DND-41 (cell line): ENCODE measurements around the gene NINL.

Experiments used
- ATAC-seq: fragments of 200-7000 bp; cut with Tn5 transposase; 3 replicates; pipeline ENCODE4 v1.9.1; 2021; ENCODE audit warnings: low read depth; ENCODE audit not compliant: insufficient read depth
- DNase-seq: peaks from one replicate; pipeline ENCODE4 v3.0.0-alpha.2; 2020
- H2AFZ ChIP-seq: 2 replicates; pipeline ENCODE4 v1.6.0; 2012; ENCODE audit warnings: low read depth, low read length
- H3K27ac ChIP-seq: 2 replicates; pipeline ENCODE4 v1.5.1; 2012; ENCODE audit warnings: low read length, inconsistent platforms
- H3K27me3 ChIP-seq: fragments of 200-600 bp; sonication (generic); 2 replicates; pipeline ENCODE4 v1.6.0; 2012; ENCODE audit warnings: low read length, mild to moderate bottlenecking, inconsistent platforms; ENCODE audit not compliant: insufficient read depth, poor library complexity
- H3K36me3 ChIP-seq: 2 replicates; pipeline ENCODE4 v1.5.1; 2012; ENCODE audit warnings: low read length, inconsistent platforms; ENCODE audit not compliant: insufficient read depth
- H3K4me1 ChIP-seq: 2 replicates; pipeline ENCODE4 v1.5.1; 2012; ENCODE audit warnings: mild to moderate bottlenecking, low read length; ENCODE audit not compliant: insufficient read depth
- H3K4me2 ChIP-seq: 2 replicates; pipeline ENCODE4 v1.6.0; 2012; ENCODE audit warnings: mild to moderate bottlenecking, moderate library complexity, low read length, inconsistent platforms; ENCODE audit not compliant: insufficient read depth
- H3K4me3 ChIP-seq, 2 experiments: fragments of 200-600 bp in 1 of 2; shearing (Covaris generic) in 1 of 2; 2 replicates each; pipeline ENCODE4 v1.5.1; 2012 to 2016; ENCODE audit warnings: inconsistent platforms in 2 of 2, low read length in 2 of 2, mild to moderate bottlenecking in 2 of 2, low read depth in 1 of 2, moderate library complexity in 1 of 2
- H3K79me2 ChIP-seq: 2 replicates; pipeline ENCODE4 v1.6.0; 2012; ENCODE audit warnings: low read length, inconsistent platforms; ENCODE audit not compliant: insufficient read depth
- H3K9ac ChIP-seq: 2 replicates; pipeline ENCODE4 v1.6.0; 2012; ENCODE audit warnings: low read depth, mild to moderate bottlenecking, inconsistent platforms, low read length, moderate library complexity
- H3K9me3 ChIP-seq: 2 replicates; pipeline ENCODE4 v1.5.1; 2012; ENCODE audit warnings: low read length, moderate library complexity, mild to moderate bottlenecking, inconsistent platforms; ENCODE audit not compliant: insufficient read depth, severe bottlenecking
- H4K20me1 ChIP-seq: 2 replicates; pipeline ENCODE4 v1.6.0; 2012; ENCODE audit warnings: low read length; ENCODE audit not compliant: insufficient read depth
- EZH2 ChIP-seq: IDR thresholded peaks from 3 replicates; pipeline ENCODE4 v1.6.1; 2012; ENCODE audit warnings: borderline replicate concordance, low read depth, mild to moderate bottlenecking, moderate library complexity, low read length, inconsistent platforms; ENCODE audit not compliant: severe bottlenecking
- TF ChIP-seq, protein P1 (sequence below): IDR thresholded peaks from 2 replicates; pipeline ENCODE4 v1.5.1; 2012; ENCODE audit warnings: borderline replicate concordance, low read length, moderate library complexity, mild to moderate bottlenecking; ENCODE audit not compliant: poor library complexity, severe bottlenecking; ENCODE audit errors: extremely low read depth

The NINL gene

DNA sequence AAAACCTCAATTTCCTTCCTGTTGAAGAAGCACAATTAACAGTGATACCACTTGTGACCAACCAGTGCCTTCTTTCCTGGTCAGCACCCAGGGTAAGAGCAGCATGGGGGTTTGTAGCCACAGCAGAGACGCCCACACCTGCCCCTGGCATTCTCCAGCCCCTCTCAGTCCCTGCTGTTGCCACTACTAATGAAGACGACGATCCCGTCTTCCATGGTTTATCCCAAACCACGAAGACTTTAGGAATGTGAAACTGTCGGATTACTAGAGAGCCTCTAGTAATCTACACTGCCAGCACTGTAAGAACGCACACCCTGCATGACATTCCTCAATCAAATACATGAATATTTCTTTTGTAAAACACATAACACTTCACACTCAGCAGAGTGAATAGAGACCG, 117.9 kb downstream of the NINL start:
- no peaks in the 10 kb centered on the region for H3K79me2 ChIP-seq
- H3K27ac ChIP-seq, result no peak overlapping the region
- ATAC-seq (no peak), DNase-seq (no peak)
- no peak overlapping the region for H3K4me3 ChIP-seq
- H4K20me1 ChIP-seq, result no peaks in the 10 kb centered on the region
- H3K36me3 ChIP-seq, result peaks cover 70% of the 10 kb centered on the region
- H3K27me3 ChIP-seq, result no peaks in the 10 kb centered on the region
- no peak overlapping the region for H2AFZ ChIP-seq
- H3K4me2 ChIP-seq, result no peak overlapping the region
- H3K9me3 ChIP-seq, result no peaks in the 10 kb centered on the region
- TF ChIP-seq EZH2, result no peak
- TF ChIP-seq, protein P1, sequence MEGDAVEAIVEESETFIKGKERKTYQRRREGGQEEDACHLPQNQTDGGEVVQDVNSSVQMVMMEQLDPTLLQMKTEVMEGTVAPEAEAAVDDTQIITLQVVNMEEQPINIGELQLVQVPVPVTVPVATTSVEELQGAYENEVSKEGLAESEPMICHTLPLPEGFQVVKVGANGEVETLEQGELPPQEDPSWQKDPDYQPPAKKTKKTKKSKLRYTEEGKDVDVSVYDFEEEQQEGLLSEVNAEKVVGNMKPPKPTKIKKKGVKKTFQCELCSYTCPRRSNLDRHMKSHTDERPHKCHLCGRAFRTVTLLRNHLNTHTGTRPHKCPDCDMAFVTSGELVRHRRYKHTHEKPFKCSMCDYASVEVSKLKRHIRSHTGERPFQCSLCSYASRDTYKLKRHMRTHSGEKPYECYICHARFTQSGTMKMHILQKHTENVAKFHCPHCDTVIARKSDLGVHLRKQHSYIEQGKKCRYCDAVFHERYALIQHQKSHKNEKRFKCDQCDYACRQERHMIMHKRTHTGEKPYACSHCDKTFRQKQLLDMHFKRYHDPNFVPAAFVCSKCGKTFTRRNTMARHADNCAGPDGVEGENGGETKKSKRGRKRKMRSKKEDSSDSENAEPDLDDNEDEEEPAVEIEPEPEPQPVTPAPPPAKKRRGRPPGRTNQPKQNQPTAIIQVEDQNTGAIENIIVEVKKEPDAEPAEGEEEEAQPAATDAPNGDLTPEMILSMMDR, result no peak
- H3K4me1 ChIP-seq, result peaks cover 5% of the 10 kb centered on the region
- H3K9ac ChIP-seq, result no peak overlapping the region

DNA sequence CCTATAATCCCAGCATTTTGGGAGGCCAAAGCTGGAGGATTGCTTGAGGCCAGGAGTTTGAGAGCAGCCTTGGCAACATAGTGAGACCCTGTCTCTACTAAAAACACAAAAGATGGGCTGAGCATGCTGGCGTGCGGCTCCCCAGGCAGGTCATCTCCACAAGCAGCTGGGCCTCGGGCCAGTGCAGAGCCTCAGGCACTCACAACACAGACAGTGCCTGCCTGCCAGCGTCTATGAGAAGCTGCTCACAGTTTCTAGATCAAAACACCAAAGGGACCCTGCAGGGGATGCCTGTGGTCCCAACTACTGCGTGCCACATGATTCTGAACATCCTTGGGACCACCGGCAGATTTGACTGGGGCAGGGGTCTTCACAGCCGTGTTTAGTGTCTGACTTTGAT, 118.5 kb downstream of the NINL start:
- H4K20me1 ChIP-seq, result no peaks in the 10 kb centered on the region
- H3K27me3 ChIP-seq, result no peaks in the 10 kb centered on the region
- DNase-seq (no peak), ATAC-seq (no peak)
- TF ChIP-seq, protein P1, result no peak
- no peak for TF ChIP-seq EZH2
- no peak overlapping the region for H3K4me2 ChIP-seq
- no peak overlapping the region for H3K4me3 ChIP-seq
- H3K9ac ChIP-seq, result no peak overlapping the region
- no peaks in the 10 kb centered on the region for H3K9me3 ChIP-seq
- H2AFZ ChIP-seq, result no peak overlapping the region
- H3K79me2 ChIP-seq, result no peaks in the 10 kb centered on the region
- no peak overlapping the region for H3K27ac ChIP-seq
- H3K4me1 ChIP-seq, result peaks cover 5% of the 10 kb centered on the region
- peaks cover 76% of the 10 kb centered on the region for H3K36me3 ChIP-seq

DNA sequence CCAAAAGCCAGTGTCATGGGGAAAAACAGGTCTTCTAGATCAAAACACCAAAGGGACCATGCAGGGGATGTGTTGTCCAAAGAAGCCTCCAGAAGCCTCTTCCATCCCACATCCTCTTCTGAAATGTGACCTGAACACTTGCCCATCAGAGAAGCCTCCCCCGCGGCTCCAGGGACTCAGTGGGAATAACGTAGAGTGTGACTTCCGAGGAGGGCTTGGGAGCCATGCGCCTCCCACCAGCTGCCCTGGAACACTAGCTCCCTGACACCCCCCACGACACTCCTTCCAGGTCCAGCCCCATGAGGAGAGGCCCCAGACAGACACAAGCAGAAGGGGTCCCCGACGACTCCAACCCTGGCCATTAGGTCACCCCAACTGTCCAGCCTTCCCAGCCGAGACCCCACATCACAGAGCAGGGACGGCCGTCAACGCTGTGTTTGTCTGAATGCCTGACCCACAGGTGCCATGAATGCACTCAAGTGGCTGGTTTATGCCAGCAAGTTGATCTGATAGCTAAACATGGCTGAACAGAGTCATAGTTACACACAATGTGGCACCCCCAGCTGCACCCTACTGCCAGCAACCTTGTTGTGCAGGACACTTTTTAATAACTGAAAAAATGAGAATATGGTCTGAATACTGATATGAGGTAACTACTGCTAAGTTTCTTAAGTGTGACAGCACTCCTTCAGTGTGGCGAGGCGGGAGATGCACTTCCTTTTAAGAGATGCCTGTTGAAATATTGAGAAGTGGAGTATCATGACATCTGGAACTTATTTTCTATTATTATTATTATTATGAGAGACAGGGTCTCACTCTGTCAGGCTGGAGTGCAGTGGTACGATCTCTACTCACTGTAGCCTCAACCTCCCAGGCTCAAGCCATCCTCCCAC, 119.8 kb downstream of the NINL start:
- H3K79me2 ChIP-seq, result no peaks in the 10 kb centered on the region
- H3K4me2 ChIP-seq, result no peak overlapping the region
- no peak overlapping the region for H3K4me3 ChIP-seq
- no peak overlapping the region for H3K9ac ChIP-seq
- no peaks in the 10 kb centered on the region for H4K20me1 ChIP-seq
- no peak overlapping the region for H2AFZ ChIP-seq
- DNase-seq (no peak), ATAC-seq (no peak)
- H3K9me3 ChIP-seq, result no peaks in the 10 kb centered on the region
- H3K27me3 ChIP-seq, result no peaks in the 10 kb centered on the region
- TF ChIP-seq, protein P1, result no peak
- TF ChIP-seq EZH2, result no peak
- peaks cover 70% of the 10 kb centered on the region for H3K36me3 ChIP-seq
- H3K27ac ChIP-seq, result no peak overlapping the region
- H3K4me1 ChIP-seq, result peaks cover 5% of the 10 kb centered on the region
